Esophagus muscularis mucosa (tissue), 4 donors: ENCODE results near the gene RAPGEF1.

Experiments
- CTCF ChIP-seq, 3 experiments: fragments of 200-600 bp in 2 of 3; fragments of 450-650 bp in 1 of 3; sonication (generic) in 2 of 3; IDR thresholded peaks; one replicate each; pipeline ENCODE4 v1.5.1; 2017 to 2019; ENCODE audit warnings: antibody characterized with exemption in 3 of 3, mild to moderate bottlenecking in 2 of 3, moderate library complexity in 1 of 3
- EP300 ChIP-seq: sonication (generic); formaldehyde crosslinking; IDR thresholded peaks from one replicate; pipeline ENCODE4 v1.6.1; 2017; ENCODE audit warnings: antibody characterized with exemption
- POLR2A ChIP-seq: fragments of 450-650 bp; IDR thresholded peaks from one replicate; pipeline ENCODE4 v1.6.1; 2017; ENCODE audit warnings: antibody characterized with exemption, moderate library complexity, mild to moderate bottlenecking, low read depth
- POLR2AphosphoS5 ChIP-seq, 2 donors: sonication (generic); formaldehyde crosslinking; IDR thresholded peaks; one replicate each; pipeline ENCODE4 v1.6.1; 2017; ENCODE audit warnings: antibody characterized with exemption in 2 of 2

DNA sequence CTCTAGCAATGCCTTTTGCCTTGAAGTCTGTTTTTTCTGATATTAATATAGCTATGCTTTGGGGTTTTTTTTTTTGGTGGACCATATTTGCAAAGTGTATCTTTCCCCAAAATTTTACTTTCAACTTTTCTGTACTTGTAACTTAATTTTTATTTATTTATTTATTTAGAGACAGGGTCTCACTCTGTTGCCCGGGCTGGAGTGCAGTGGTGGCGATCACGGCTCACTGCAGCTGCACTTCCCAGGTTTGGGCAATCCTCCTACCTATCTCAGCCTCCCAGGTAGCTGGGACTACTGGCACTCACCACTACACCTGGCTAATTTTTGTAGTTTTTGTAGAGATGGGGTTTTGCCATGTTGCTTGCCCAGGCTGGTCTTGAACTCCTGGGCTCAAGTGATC lies 173.7 kb downstream of the RAPGEF1 start:
- TF ChIP-seq POLR2AphosphoS5 (IDR thresholded peaks at IDR 0.05) (no peak), CTCF (IDR thresholded peaks at IDR 0.05) (no peak), POLR2A (no peak), EP300 (no peak)
